Measurements from ENCODE around the gene SHC3. TPM values are rescaled to one million over a fixed set of nuclear protein-coding genes. Genes with fewer than 3 reads are reported as not detected.
A peak's percentile ranks its signal among the peaks of the same experiment; 100 is the strongest.

Gene SHC3
- total RNA-seq, 1 experiment from 2014 or later: under 0.01 TPM

DNA sequence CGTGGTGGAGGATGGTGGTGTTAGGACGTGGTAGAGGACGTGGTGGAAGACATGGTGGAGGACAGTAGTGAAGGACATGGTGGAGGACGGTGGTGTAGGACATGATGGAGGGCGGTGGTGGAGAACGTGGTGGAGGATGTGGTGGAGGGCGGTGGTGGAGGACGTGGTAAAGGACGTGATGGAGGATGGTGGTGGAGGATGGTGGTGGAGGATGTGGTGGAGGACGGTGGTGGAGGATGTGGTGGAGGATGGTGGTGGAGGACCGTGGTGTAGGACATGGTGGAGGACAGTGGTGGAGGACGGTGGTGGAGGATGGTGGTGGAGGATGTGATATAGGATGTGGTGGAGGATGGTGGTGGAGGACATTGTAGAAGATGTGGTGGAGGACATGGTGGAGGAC lies 119.7 kb downstream of the SHC3 start:
- DNase-seq (ENCODE audit: low read depth): no peak

DNA sequence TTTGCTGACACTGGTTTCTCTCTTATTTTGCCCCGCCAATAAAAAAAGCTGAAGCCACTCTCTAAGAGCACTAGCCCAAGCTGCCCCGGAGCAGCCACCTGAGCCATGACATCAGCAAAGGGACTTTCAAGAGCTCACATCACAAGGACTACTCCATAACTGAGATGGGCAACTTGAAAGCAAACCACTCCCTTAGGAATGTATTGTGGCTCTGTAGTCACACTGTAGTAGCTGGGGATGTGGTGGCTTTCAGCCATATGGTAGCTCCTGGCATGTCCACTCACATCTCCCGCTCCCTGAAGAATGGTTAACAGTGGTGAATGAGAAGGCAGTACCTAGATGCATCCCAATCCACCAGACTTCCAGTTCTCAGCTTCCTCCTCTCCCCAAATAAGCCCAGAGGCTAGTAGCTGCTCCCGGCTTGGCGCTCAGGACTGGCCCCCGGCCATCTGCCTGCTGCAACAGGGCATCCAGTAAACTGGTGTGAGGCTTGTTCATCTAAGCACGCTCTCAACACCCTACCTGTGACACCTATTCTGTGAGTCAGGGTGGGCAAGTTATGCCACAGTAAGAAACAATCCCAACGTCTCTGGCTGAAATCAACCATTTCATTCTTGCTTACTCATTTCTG lies 123.6 kb downstream of the SHC3 start:
- no peak for DNase-seq (ENCODE audit: low read depth)

DNA sequence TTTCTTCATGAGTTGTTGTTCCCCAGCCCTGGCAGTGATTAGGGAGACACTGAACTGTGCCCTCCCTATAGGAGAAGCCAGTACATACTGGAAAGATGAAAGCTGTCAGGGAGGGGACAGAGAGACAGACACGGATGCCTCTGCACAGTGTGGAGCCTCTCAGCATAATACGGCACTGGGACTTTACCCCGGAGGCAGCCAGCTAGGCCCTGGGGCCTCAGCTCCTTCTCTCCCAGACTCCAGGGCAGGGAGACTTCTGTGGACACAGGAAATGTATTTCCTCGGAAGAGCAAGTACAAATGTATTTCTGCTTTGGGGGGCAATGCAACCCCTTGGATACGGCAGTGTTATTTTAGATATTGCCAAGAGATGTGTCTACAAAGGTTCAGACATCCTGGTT lies 125.3 kb downstream of the SHC3 start:
- DNase-seq (ENCODE audit: low read depth): no peak

DNA sequence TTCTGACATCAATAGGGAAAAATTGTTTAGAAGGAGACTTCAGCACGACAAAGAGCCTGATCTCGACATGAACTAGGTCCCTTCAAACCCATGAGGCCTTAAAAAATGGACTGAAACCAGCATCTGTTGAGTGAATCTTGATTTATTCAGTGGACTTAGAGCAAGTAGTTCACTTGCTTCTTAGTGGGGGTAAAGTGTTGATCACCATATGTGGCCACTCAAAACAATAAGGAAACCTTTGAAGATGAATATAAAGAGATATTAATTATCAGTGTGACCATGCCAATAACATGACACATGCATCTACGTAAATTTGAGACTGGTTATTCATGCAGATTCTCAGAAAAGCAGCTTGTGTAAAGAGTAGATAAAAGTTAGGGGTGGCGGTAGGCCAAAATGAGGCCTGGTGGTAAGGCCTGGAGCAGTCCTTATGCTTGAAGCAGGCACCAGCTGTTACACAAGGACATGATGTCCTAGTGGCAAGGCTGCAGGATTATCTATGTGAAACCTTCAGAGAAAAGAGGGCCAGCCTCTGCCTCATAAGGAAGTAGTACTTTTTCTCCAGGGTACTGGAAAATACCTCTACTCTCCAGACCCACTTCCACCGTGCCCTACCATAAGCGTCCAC lies 126.0 kb downstream of the SHC3 start:
- peak; percentile 3 for DNase-seq (ENCODE audit: low read depth)

DNA sequence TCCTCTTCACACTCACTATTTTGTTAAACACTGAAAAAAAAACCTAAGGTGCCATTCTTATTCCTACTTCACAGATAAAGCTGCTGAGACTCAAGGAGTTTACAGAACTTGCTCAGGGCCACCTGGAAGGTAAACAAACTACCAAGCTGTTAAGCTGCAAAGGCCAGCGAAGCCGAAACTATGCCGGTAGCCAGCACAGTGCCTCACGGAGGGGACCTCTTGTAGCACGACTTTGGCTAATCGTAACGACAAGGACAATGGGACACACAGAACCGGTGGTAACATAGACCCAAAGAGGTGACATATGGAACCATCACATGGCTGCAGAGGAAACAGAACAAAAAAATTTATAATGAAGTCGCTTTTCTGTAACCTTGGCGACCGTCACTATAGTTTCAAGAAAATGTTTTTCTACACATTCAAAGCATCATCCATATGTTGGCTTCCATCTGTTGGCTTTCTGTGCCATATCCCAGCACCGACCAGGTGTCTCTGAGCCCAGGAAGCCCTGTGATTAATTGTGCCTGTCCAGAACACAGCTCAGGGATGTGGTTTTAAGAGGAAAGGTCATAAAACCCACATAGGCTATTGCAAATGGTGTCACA lies 127.1 kb downstream of the SHC3 start:
- no peak for DNase-seq (ENCODE audit: low read depth)

DNA sequence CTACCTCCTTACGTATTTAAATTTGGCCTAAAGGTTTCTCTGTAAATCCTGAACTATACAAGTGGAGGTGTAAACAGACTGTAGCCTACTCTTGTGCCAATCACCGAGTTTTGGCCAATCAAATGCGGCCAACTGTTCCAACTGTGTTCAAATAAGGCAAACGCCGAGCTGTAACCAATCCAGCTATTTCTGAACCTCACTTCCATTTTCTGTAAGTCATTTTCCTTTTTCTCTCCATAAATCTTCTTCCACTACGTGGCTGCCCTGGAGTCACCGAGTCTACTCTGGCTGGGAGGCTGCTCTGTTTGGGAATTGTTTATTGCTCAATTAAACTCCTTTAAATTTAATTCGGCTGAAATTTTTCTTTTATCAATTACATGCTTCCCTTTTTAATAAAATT lies 129.0 kb downstream of the SHC3 start:
- no peak for DNase-seq (ENCODE audit: low read depth)

DNA sequence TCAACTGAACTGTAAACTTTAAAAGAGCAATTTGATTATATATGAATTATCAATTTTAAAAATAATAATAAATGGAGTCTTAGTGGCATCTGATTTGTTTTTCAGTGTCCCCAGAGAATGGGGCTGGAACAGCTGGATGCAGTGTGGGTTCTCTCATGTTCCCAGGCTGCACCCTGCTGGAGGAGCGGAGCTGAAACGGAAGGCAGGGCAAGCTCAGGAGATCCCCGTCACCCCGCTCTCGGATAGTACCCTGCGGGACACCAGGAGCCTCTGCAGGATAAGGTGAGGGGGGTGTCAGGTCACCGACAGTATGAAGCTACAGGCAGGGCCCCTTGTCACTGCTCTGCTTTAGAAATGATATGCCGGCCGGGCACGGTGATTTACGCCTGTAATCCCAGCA lies 130.0 kb downstream of the SHC3 start:
- no peak for DNase-seq (ENCODE audit: low read depth)

DNA sequence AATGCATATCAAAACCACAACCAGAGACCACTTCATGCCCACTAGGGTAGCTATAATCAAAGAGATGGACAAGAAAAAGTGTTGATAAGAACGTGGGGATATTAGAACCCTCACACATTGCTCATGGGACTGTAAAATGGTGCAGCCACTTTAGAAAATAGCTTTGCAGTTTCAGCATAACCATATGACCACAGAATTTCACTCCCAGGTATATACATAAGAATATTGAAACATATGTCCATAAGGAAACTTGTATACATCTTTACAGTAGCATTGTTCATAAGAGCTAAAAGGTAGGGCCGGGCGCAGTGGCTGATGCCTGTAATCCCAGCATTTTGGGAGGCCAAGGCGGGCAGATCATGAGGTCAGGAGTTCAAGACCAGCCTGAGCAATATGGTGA lies 131.0 kb downstream of the SHC3 start:
- no peak for DNase-seq (ENCODE audit: low read depth)

DNA sequence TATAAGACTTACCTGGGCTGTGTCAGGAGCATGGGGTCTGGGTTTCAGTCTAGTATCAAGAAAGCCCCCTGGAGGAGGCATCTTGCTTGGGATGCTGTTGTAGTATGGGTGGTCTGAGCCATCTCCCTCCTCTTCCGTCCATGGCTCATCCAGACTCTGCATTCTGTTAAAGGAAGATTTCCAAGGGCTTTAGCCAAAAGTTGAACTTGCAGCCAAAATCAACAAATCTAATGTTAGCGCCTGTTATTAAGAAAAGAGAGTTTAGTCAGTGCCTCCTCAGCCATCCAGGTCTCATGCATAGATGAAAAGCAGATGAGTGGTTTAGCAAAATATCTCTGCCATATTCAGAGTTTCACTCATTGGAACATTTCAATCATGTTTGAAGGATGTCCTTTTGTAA lies 131.8 kb downstream of the SHC3 start:
- DNase-seq (ENCODE audit: low read depth): no peak

DNA sequence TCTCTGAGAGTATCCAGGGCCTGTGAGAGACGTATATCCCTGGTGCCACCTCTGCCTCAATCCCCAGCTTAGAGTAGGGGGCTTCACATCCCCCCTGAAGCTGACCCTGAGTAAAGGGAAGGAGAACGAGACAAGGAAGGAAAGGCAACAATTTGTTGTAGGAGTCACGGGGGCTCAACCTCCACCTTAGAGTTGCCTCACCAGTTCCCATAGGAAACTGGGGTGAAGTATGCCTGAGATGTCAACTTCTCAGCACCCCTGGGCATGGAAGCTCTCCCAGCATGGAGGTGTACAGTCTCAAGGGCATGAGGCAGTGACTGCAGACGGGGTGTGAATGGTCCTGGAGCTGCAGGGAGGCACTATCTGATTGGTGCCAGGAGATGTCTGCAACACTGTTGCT lies 133.7 kb downstream of the SHC3 start:
- DNase-seq (ENCODE audit: low read depth): no peak

DNA sequence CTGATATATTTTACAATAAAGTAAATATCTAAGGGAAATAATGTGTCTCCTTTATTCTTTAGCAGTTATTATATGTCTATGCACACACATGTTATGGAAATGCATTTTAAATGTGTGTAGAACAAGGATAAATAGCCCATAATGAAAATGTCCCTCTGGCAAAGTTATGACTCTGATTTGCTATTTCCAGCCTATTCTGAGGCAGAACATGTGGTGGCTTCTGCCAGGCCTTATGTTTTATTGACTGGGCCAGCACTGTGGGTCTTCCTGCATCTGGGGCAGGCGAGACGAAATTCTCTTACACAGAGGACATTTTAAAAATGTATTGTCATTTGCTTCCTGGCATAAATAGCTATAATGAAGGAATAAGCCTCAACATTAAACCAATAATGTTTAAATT lies 134.5 kb downstream of the SHC3 start:
- no peak for DNase-seq (ENCODE audit: low read depth)

DNA sequence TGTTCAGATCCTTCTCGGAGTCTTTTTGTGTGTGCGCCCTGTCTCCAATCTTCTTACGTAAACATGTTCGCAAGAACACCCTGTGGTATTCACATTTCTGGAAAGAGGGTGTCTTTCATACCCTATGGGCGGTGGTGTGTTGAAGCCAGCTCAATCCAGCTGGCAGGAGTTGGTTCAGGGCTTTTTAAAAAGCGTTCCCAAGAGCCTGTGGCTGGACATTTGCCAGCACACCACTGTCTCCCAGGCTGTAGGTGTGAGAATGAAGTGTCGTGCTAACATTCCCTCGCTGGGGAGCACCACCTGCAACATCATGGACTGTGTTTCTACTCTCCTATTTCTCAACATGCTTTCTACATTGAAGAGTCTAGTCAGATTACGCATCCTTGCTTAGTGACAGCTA lies 135.6 kb downstream of the SHC3 start:
- DNase-seq (ENCODE audit: low read depth): no peak

DNA sequence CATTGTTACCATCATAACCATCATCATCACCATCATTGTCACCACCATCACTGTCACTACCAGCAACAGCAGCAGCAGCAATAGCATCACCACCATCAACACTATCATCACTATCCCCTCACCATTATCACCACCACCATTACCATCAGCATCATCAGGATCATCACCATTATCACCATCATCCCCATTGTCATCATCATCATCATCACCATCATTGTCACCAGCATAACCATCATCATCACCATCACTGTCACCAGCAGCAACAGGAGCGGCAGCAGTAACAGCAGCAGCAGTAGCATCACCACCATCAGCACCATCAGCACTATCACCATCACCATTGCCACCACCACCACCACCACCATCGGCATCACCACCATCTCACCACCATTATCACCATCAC lies 139.0 kb downstream of the SHC3 start:
- no peak for DNase-seq (ENCODE audit: low read depth)

DNA sequence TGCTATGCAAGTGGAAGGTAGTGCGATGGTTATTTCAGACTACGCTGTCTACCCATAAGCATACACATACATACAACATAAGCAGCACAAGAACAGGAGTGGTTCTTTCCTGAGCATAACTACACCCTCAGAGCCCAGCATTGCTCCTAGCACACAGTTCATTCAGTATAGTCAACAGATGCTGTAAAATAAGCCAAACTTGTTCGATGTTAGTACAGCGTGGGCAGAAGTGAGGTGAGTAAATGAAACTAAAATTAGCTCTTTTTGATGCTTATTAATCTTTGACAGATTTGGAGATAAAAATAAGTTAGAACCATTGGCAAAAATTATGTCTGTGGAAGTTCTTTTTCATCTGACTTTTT lies 139.5 kb downstream of the SHC3 start:
- no peak for DNase-seq (ENCODE audit: low read depth)

DNA sequence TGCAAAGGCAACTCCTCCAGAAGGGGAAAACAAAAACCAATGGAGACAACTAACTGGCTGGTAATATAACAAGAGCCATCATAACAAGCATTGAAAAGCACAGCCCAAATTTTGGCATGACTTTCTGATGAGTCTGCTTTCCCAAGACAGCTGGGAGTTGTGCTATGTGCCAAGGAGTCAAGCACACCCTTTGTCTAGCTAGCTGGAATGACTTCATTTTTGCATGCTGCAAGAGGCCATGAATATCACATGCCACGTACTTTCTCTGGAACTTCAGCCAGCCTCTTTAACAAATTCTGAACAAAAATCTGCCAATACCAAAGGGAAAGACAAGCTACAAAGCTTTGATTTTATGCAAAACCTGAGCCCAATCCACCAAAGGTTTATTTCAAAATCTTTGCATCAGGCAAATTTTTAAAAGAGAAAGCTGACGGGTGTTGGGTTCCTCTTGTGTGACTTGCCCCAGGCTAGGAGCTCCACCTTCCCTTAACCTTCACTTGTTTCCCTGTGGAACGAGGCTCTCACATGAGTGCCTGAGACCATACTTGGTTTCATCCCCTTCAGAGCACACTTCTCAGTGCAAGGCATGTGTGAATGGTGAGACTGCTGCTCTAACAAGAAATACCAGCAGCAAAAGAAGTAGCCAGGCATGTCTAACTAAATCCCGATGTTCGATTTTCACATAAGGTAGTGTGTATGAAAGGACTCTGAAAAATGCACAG lies 140.1 kb downstream of the SHC3 start:
- peak; percentile 74 for DNase-seq (ENCODE audit: low read depth)

DNA sequence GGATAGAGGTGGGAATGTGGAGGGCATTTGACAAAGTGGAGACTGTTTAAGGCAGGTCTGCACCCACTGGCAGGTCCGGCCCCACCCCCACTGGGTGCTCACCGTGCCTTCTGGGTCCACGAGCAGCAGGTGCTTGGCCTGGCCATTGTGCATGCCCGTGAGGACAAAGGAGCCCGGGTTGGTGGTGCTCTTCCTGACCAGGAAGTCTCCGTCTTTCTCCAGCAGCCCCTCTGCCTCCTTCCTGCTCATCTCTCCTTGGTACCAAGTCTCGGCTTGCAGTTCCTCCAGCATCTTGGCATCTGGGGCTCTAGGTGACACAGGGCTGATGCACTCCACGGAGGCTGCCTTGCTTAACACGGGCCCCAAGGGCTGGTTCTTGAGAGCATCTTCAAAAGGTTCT lies 140.7 kb downstream of the SHC3 start:
- no peak for DNase-seq (ENCODE audit: low read depth)

DNA sequence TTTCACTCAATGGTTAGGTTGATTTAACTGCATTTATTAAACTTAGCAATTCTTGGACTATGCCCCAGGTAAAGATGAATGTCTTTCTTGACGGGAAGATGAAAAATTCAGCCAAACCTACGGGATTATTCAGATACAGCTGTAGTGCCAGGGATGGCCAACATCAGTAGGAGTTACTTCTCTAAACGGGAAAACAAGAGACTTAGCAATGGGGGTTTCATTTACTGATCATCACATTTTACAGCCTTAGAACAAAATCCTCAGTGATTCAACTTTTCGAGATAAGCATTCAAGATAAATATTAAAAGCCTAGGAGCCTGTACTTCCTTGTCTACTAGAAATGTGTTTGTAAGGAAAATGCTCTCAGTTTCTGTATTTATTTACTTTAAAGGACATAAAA lies 141.3 kb downstream of the SHC3 start:
- DNase-seq (ENCODE audit: low read depth): no peak

DNA sequence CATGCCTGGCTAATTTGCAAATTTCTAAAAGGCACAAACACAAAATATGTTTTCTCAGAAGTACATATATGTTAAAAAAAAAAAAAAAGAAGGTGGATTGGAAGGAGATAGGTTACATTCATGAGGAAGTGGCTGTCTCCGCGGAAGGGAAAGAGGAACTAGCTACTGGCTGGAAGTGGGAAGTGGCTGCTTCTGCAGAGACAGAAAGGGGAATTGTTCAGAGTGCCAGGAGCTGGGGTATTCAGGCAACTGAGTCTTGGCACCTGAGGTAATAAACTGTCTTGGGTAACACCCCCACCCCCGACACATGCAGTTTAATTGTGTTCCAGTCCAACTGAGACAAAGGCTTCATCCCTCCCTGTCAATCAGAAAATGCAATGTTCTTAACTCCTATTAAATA lies 141.7 kb downstream of the SHC3 start:
- no peak for DNase-seq (ENCODE audit: low read depth)

DNA sequence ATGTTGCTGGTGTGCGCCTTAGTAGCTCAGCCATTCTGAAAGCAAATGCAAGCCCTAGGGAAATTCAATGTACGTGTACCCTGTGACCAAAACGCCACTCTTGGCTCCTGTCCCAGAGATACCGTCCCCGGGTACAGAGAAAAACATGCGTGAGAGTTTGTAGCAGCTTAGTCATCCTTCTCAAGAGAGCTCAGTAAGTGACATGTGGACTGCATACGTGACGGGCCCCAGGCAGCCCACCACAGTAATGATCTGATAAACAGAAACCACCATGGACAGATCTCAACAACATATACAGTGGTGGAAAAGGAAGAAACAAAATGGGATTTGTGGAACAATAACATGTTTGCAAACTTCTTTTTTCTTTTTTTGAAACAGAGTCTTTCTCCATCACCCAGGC lies 142.2 kb downstream of the SHC3 start:
- no peak for DNase-seq (ENCODE audit: low read depth)

DNA sequence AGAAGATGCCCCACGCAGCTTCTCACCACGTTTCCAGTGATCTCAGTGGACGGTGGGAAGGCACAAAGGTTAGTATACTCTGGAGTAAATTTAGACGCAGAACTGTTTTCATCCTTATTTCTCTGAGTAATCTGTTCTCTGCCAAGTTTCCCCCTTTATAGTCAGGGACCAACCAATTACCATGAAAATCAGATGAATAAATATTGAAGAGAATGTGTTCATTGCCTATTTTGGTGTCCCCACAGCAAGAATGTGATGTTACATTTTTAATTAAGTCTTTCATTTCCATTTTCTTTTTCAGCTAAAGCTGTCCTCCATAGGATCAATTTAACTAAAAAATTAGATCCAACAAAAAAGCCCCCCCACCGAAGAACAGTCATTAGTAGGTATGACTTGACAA lies 146.0 kb downstream of the SHC3 start:
- DNase-seq (ENCODE audit: low read depth): no peak

DNA sequence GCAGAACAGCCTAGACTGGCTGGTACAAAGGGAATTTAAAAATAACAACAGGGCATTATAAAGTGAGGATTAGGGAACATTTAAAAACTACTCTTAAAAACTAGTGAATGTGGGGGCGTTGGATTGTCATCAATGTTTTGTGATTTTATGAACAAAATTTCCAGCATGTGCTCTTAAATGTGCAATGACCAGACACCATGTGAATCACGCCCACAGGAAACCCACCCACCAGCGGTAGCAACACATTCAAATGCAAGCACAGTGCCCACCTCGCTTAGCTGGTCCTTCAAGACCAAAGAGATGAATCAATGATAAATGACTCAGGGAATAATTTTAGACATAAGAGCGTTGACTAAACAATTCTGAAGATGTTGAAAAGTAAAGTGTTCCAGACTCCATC lies 146.4 kb downstream of the SHC3 start:
- DNase-seq (ENCODE audit: low read depth): no peak

DNA sequence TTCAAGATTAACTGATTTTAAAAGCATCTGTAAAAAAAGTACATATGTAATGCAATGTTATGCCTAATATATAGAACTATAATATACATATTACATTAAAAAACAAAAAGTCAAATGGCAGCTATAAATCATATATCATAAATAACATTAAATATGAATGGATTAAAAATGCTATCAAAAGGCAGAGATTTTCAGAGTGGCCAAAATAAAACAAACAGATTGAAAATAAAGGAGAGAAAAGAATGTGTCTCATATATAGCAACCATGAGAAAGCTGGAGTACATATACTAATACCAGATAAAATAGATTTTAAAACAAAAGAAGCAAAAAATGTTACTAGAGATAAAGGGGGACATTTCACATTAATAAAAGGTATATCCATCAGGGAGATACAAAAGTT lies 148.8 kb downstream of the SHC3 start:
- DNase-seq (ENCODE audit: low read depth): no peak

DNA sequence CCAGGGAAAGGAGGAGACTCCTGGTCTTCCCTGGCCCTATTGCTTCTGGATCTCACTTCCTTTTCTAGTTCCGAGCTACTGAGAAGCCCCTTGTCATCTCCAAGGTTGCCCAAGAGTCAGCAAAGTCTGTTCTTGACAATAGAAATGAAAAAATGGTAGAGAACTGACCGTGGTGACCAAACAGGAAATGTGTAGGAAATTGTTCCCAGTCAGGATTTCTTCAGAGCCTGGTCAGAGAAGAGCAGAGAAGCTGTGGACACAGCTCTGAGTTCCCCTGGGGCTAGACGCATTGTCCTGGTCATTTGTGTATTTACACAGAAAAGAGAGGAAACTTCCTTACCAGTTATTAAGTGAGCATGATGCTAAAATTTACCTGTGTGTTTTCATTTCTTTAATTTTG lies 151.7 kb downstream of the SHC3 start:
- no peak for DNase-seq (ENCODE audit: low read depth)

All from LHCN-M2 (cell line).